Measurements from ENCODE around the gene JAM3.

The JAM3 gene

GRCh38 chr11:134125507-134125906, 56.6 kb downstream of the JAM3 start:
- peaks cover 47% of the 10 kb centered on the region for H3K27me3 Mint-ChIP-seq
- peaks cover 7% of the 10 kb centered on the region for H3K4me1 Mint-ChIP-seq (ENCODE audit: low read depth)
- H3K4me3 Mint-ChIP-seq = no peak overlapping the region
- H3K27ac Mint-ChIP-seq = no peak overlapping the region
- no peaks in the 10 kb centered on the region for H3K36me3 Mint-ChIP-seq (ENCODE audit: low read depth)
- intact Hi-C loops (cut with micrococcal nuclease) = no loop called here
- H3K9me3 Mint-ChIP-seq = peaks cover 9% of the 10 kb centered on the region

GRCh38 chr11:134126217-134126822, 57.4 kb downstream of the JAM3 start:
- Mint-ChIP-seq H3K27me3 (peaks cover 43% of the 10 kb centered on the region), H3K27ac (no peak overlapping the region), H3K4me1 (ENCODE audit: low read depth) (peaks cover 7% of the 10 kb centered on the region), H3K4me3 (no peak overlapping the region), H3K9me3 (peaks cover 15% of the 10 kb centered on the region), H3K36me3 (ENCODE audit: low read depth) (no peaks in the 10 kb centered on the region)
- intact Hi-C loops (cut with micrococcal nuclease) = no loop called here

GRCh38 chr11:134131628-134132244, 62.9 kb downstream of the JAM3 start:
- no peak overlapping the region for H3K4me3 Mint-ChIP-seq
- H3K4me1 Mint-ChIP-seq (ENCODE audit: low read depth) = no peaks in the 10 kb centered on the region
- no peak overlapping the region for H3K27ac Mint-ChIP-seq
- H3K9me3 Mint-ChIP-seq = peaks cover 45% of the 10 kb centered on the region
- intact Hi-C loops (cut with micrococcal nuclease) = no loop called here
- H3K27me3 Mint-ChIP-seq = peaks cover 8% of the 10 kb centered on the region
- no peaks in the 10 kb centered on the region for H3K36me3 Mint-ChIP-seq (ENCODE audit: low read depth)

- H3K27ac Mint-ChIP-seq = no peak overlapping the region
- intact Hi-C loops (cut with micrococcal nuclease) = no loop called here
- H3K36me3 Mint-ChIP-seq (ENCODE audit: low read depth) = no peaks in the 10 kb centered on the region
- H3K4me1 Mint-ChIP-seq (ENCODE audit: low read depth) = no peaks in the 10 kb centered on the region
- H3K9me3 Mint-ChIP-seq = peaks cover 45% of the 10 kb centered on the region
- H3K27me3 Mint-ChIP-seq = peaks cover 2% of the 10 kb centered on the region
- H3K4me3 Mint-ChIP-seq = no peak overlapping the region
Measured at GRCh38 chr11:134132808-134133207, 63.9 kb downstream of the JAM3 start.

GRCh38 chr11:134134167-134134566, 65.3 kb downstream of the JAM3 start:
- intact Hi-C loops (cut with micrococcal nuclease) = no loop called here
- Mint-ChIP-seq H3K4me1 (ENCODE audit: low read depth) (no peaks in the 10 kb centered on the region), H3K4me3 (no peak overlapping the region), H3K36me3 (ENCODE audit: low read depth) (no peaks in the 10 kb centered on the region), H3K27ac (no peak overlapping the region), H3K9me3 (peaks cover 45% of the 10 kb centered on the region), H3K27me3 (peaks cover 2% of the 10 kb centered on the region)

GRCh38 chr11:134138376-134138775, 69.5 kb downstream of the JAM3 start:
- H3K4me1 Mint-ChIP-seq (ENCODE audit: low read depth) = no peaks in the 10 kb centered on the region
- H3K27ac Mint-ChIP-seq = no peak overlapping the region
- no peaks in the 10 kb centered on the region for H3K27me3 Mint-ChIP-seq
- H3K4me3 Mint-ChIP-seq = no peak overlapping the region
- peaks cover 11% of the 10 kb centered on the region for H3K9me3 Mint-ChIP-seq
- no peaks in the 10 kb centered on the region for H3K36me3 Mint-ChIP-seq (ENCODE audit: low read depth)
- intact Hi-C loops (cut with micrococcal nuclease) = loop anchor here (2.0 to 5.0 kb wide), 2 partner anchors 88 to 211 kb away; no protein-coding TSS in a partner anchor

- intact Hi-C loops (cut with micrococcal nuclease) = loop anchor here (2.0 to 5.0 kb wide), 2 partner anchors 89 to 212 kb away; no protein-coding TSS in a partner anchor
- Mint-ChIP-seq H3K9me3 (peaks cover 11% of the 10 kb centered on the region), H3K27me3 (no peaks in the 10 kb centered on the region), H3K27ac (no peak overlapping the region), H3K36me3 (ENCODE audit: low read depth) (no peaks in the 10 kb centered on the region), H3K4me1 (ENCODE audit: low read depth) (peaks cover 10% of the 10 kb centered on the region), H3K4me3 (no peak overlapping the region)
Measured at GRCh38 chr11:134139303-134139872, 70.5 kb downstream of the JAM3 start.

GRCh38 chr11:134139873-134140331, 71.0 kb downstream of the JAM3 start:
- intact Hi-C loops (cut with micrococcal nuclease) = loop anchor here (2.0 to 5.0 kb wide), 2 partner anchors 89 to 213 kb away; no protein-coding TSS in a partner anchor
- Mint-ChIP-seq H3K4me1 (ENCODE audit: low read depth) (peaks cover 10% of the 10 kb centered on the region), H3K27me3 (no peaks in the 10 kb centered on the region), H3K9me3 (peaks cover 16% of the 10 kb centered on the region), H3K4me3 (no peak overlapping the region), H3K36me3 (ENCODE audit: low read depth) (no peaks in the 10 kb centered on the region), H3K27ac (no peak overlapping the region)

- no peak overlapping the region for H3K27ac Mint-ChIP-seq
- H3K27me3 Mint-ChIP-seq = no peaks in the 10 kb centered on the region
Measured at GRCh38 chr11:134140961-134141490, 72.2 kb downstream of the JAM3 start.

GRCh38 chr11:134142536-134142935, 73.7 kb downstream of the JAM3 start:
- Mint-ChIP-seq H3K4me1 (ENCODE audit: low read depth) (peaks cover 10% of the 10 kb centered on the region), H3K27me3 (no peaks in the 10 kb centered on the region), H3K36me3 (ENCODE audit: low read depth) (no peaks in the 10 kb centered on the region), H3K4me3 (no peak overlapping the region), H3K27ac (no peak overlapping the region), H3K9me3 (peaks cover 19% of the 10 kb centered on the region)
- intact Hi-C loops (cut with micrococcal nuclease) = no loop called here

More at GRCh38 chr11:134140961-134141490, 72.2 kb downstream of the JAM3 start:
- Mint-ChIP-seq H3K4me1 (ENCODE audit: low read depth) (peaks cover 10% of the 10 kb centered on the region), H3K9me3 (peaks cover 19% of the 10 kb centered on the region), H3K4me3 (no peak overlapping the region), H3K36me3 (ENCODE audit: low read depth) (no peaks in the 10 kb centered on the region)
- intact Hi-C loops (cut with micrococcal nuclease) = no loop called here

- H3K4me1 Mint-ChIP-seq (ENCODE audit: low read depth) = peaks cover 10% of the 10 kb centered on the region
- intact Hi-C loops (cut with micrococcal nuclease) = no loop called here
- no peak overlapping the region for H3K27ac Mint-ChIP-seq
- peaks cover under 1% of the 10 kb centered on the region for H3K36me3 Mint-ChIP-seq (ENCODE audit: low read depth)
- no peak overlapping the region for H3K4me3 Mint-ChIP-seq
- H3K9me3 Mint-ChIP-seq = peaks cover 19% of the 10 kb centered on the region
- H3K27me3 Mint-ChIP-seq = no peaks in the 10 kb centered on the region
Measured at GRCh38 chr11:134143801-134144200, 74.9 kb downstream of the JAM3 start.

- no peaks in the 10 kb centered on the region for H3K27me3 Mint-ChIP-seq
- peaks cover 9% of the 10 kb centered on the region for H3K36me3 Mint-ChIP-seq (ENCODE audit: low read depth)
- peaks cover 19% of the 10 kb centered on the region for H3K9me3 Mint-ChIP-seq
- intact Hi-C loops (cut with micrococcal nuclease) = no loop called here
- H3K4me3 Mint-ChIP-seq = no peak overlapping the region
- peaks cover 10% of the 10 kb centered on the region for H3K4me1 Mint-ChIP-seq (ENCODE audit: low read depth)
- no peak overlapping the region for H3K27ac Mint-ChIP-seq
Measured at GRCh38 chr11:134144744-134145143, 75.9 kb downstream of the JAM3 start.

- peaks cover 19% of the 10 kb centered on the region for H3K9me3 Mint-ChIP-seq
- H3K27me3 Mint-ChIP-seq = no peaks in the 10 kb centered on the region
- H3K36me3 Mint-ChIP-seq (ENCODE audit: low read depth) = peaks cover 16% of the 10 kb centered on the region
- peaks cover 10% of the 10 kb centered on the region for H3K4me1 Mint-ChIP-seq (ENCODE audit: low read depth)
- no peak overlapping the region for H3K4me3 Mint-ChIP-seq
- H3K27ac Mint-ChIP-seq = no peak overlapping the region
- intact Hi-C loops (cut with micrococcal nuclease) = no loop called here
Measured at GRCh38 chr11:134145715-134146114, 76.8 kb downstream of the JAM3 start.

GRCh38 chr11:134146598-134146997, 77.7 kb downstream of the JAM3 start:
- Mint-ChIP-seq H3K4me1 (ENCODE audit: low read depth) (peaks cover 12% of the 10 kb centered on the region), H3K27me3 (no peaks in the 10 kb centered on the region), H3K36me3 (ENCODE audit: low read depth) (peaks cover 25% of the 10 kb centered on the region), H3K4me3 (no peak overlapping the region), H3K9me3 (peaks cover 19% of the 10 kb centered on the region), H3K27ac (no peak overlapping the region)
- intact Hi-C loops (cut with micrococcal nuclease) = no loop called here
